WI38 (cell line): Measurements from ENCODE around the gene MYO9A.
"Not testable (repeated sequence)": the region's sequence is repeated elsewhere in the genome, so short reads cannot be mapped to it uniquely, and the experiment has no call there.

Experiments
- H3K4me3 ChIP-seq: 2 replicates; pipeline ENCODE4 v1.5.1; 2011; ENCODE audit warnings: low read depth, mild to moderate bottlenecking, control low read depth, low read length
- TF ChIP-seq, protein P1 (sequence below): IDR thresholded peaks from 2 replicates; pipeline ENCODE4 v1.5.1; 2012; ENCODE audit warnings: low read depth, mild to moderate bottlenecking, control low read depth, low read length

Gene MYO9A

GRCh38 chr15:71889947-71890346, 228.0 kb downstream of the MYO9A start:
- TF ChIP-seq, protein P1, sequence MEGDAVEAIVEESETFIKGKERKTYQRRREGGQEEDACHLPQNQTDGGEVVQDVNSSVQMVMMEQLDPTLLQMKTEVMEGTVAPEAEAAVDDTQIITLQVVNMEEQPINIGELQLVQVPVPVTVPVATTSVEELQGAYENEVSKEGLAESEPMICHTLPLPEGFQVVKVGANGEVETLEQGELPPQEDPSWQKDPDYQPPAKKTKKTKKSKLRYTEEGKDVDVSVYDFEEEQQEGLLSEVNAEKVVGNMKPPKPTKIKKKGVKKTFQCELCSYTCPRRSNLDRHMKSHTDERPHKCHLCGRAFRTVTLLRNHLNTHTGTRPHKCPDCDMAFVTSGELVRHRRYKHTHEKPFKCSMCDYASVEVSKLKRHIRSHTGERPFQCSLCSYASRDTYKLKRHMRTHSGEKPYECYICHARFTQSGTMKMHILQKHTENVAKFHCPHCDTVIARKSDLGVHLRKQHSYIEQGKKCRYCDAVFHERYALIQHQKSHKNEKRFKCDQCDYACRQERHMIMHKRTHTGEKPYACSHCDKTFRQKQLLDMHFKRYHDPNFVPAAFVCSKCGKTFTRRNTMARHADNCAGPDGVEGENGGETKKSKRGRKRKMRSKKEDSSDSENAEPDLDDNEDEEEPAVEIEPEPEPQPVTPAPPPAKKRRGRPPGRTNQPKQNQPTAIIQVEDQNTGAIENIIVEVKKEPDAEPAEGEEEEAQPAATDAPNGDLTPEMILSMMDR = no peak
- no peak overlapping the region for H3K4me3 ChIP-seq

DNA sequence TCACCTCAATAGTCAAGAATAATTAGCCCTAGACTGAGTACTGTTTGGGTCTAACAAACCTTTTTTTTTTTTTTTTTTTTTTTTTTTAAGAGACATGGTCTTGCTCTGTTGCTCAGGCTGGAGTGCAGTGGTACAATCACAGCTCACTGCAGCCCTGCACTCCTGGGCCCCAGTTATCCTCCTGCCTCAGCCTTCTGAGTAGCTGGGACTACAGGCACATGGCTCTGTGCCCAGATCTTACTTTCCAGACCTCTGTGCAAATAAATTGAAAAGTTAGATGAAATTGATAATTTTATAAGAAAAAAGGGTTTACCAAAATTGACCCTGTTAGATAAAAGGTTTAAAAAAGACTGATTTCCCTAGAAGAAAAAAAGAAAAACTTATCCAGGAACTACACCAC, 228.6 kb downstream of the MYO9A start:
- H3K4me3 ChIP-seq = no peak overlapping the region
- TF ChIP-seq, protein P1 = no peak

DNA sequence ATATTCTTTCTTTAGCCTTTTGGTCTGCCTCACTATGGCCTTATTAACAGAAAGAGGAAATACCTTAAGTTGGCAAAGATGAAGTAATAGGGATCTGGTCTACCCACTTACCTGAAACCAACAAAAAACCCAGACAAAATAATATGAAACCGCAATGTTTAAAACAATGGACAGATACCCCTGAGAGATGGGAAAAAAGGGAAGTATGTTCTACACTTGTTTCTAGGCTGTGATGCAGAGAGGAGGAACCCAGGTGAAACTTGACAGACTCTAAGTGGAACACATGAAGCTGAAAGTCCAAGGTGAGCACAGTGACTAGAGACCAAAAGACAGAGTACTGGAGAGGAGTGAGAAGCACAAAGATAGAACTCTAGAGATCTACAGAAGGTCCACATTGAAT, 229.2 kb downstream of the MYO9A start:
- H3K4me3 ChIP-seq = no peak overlapping the region
- TF ChIP-seq, protein P1 = no peak

DNA sequence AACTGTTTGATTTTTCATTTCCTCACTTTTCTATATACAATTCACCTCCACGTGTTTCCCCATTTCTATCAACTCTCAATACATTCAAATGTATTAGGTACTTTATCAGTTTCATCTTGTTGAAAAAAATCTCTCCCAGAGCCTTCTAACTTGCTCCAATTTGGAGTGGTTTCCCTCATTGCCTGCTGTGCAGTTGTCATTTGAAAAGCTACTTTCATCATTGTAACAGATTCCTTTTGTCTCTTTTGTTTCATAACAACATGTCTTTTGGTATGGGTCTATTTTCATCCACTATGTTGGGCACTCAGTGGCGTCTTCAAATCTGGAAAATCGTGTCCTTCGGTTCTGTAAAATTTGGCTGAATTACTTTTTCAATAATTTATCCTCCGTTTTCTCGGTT, 232.6 kb downstream of the MYO9A start:
- H3K4me3 ChIP-seq = no peak overlapping the region
- TF ChIP-seq, protein P1 = no peak

- TF ChIP-seq, protein P1 = no peak
- H3K4me3 ChIP-seq = no peak overlapping the region
Observed at GRCh38 chr15:71883447-71883846, 234.5 kb downstream of the MYO9A start.

DNA sequence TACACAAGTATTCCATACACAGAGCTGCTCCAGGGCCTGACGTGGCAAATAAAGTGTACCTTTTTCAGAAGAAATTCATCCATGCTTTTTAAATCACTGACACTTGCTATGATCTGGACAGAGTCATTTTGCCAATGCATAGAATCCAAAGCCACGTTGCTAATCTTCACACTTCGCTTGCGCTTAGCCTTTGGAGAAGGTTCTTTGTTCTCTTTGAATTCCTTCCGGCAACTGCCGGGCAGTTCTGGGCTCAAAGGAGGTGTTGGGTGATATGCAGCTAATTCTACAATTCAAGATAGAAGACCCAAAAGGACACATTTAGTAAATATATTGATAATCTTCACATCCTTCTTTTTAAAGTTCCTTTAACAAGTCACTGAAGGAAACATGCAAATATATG, 237.7 kb downstream of the MYO9A start:
- H3K4me3 ChIP-seq = no peak overlapping the region
- TF ChIP-seq, protein P1 = no peak

DNA sequence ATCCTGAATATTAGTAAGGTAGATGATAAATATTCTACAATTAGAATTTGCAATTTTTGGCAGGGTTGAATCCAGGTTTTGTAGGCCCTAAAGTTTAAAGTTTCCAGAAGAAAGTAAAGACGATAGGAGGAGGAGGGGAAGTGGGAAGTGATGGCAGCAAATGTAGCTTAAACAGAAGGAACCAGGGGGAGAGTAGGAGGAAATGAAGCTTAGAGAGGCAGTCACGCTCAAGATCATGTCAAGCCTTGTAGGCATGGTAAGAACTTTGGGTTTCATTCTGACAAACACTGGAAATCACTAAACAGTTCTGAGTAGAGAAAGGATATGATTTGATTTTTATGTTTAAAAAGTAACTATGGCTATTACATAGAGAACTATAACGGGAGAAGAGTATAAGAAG, 243.7 kb downstream of the MYO9A start:
- H3K4me3 ChIP-seq = no peak overlapping the region
- TF ChIP-seq, protein P1 = no peak

- H3K4me3 ChIP-seq = not testable (repeated sequence)
Observed at GRCh38 chr15:71858232-71858631, 259.7 kb downstream of the MYO9A start.
